Uterus (tissue), 4 donors: Measurements from ENCODE around the gene PDE6D. TPM values are rescaled to one million over a fixed set of nuclear protein-coding genes. Genes with fewer than 3 reads are reported as not detected.

Experiments used
- DNase-seq, 2 donors: peaks; one replicate each; pipeline ENCODE4 v3.0.0-alpha.2; 2019 to 2020
- H3K27ac ChIP-seq, 2 donors: fragments of 200-600 bp; sonication (generic); 1 replicate in 1 of 2; 2 replicates in 1 of 2; pipeline ENCODE4 v1.5.1; 2016 to 2018
- H3K27me3 ChIP-seq, 2 donors: fragments of 200-600 bp; sonication (generic); one replicate each; pipeline ENCODE4 v1.5.1; 2018 to 2019; ENCODE audit warnings: control low read depth in 1 of 2
- H3K36me3 ChIP-seq, 2 donors: fragments of 200-600 bp; sonication (generic); one replicate each; pipeline ENCODE4 v1.5.1; 2019; ENCODE audit warnings: control low read depth in 1 of 2
- H3K4me1 ChIP-seq, 2 donors: fragments of 200-600 bp; sonication (generic); one replicate each; pipeline ENCODE4 v1.5.1; 2018 to 2019; ENCODE audit warnings: control low read depth in 1 of 2
- H3K4me3 ChIP-seq, 2 donors: fragments of 200-600 bp; sonication (generic); 1 replicate in 1 of 2; 2 replicates in 1 of 2; pipeline ENCODE4 v1.5.1; 2018 to 2019; ENCODE audit warnings: mild to moderate bottlenecking in 1 of 2
- H3K9me3 ChIP-seq, 2 donors: fragments of 200-600 bp; sonication (generic); one replicate each; pipeline ENCODE4 v1.5.1; 2019; ENCODE audit warnings: control low read depth in 1 of 2
- CTCF ChIP-seq, 4 experiments: fragments of 200-600 bp in 2 of 4; fragments of 450-650 bp in 2 of 4; sonication (generic) in 2 of 4; IDR thresholded peaks; one replicate each; pipeline ENCODE4 v1.5.1; 2016 to 2019; ENCODE audit warnings: antibody characterized with exemption in 4 of 4, mild to moderate bottlenecking in 2 of 4, moderate library complexity in 1 of 4
- POLR2A ChIP-seq, 2 donors: fragments of 450-650 bp; IDR thresholded peaks; one replicate each; pipeline ENCODE4 v1.6.1; 2016; ENCODE audit warnings: antibody characterized with exemption in 2 of 2, mild to moderate bottlenecking in 1 of 2, moderate library complexity in 1 of 2
- intact Hi-C: fragments of 100-400 bp; cut with DNase I; formaldehyde crosslinking; loops from one replicate; pipeline ENCODE4 v1.15.1; 2023; ENCODE audit warnings: low total_unique reads
- total RNA-seq, 4 donors: library from RNA; depleted of rRNA in 3 of 4; stranded (reverse); fragments of >200 nt in 3 of 4; gene quantifications; one replicate each; pipeline versions ENCODE4 v1.1.0 to v1.2.4, GENCODE V29; 2014 to 2023
- donor health status: DM: yes; HTN: yes; CAD: no.

Gene PDE6D
- total RNA-seq, 4 donors from 2014 or later: 23.5 to 140 (median 43.6) TPM

GRCh38 chr2:231686192-231687100 is 94.6 kb downstream of the PDE6D start:
- H3K27me3 ChIP-seq: no peaks in the 10 kb centered on the region
- no peak overlapping the region for H3K27ac ChIP-seq
- no peak for TF ChIP-seq CTCF (IDR thresholded peaks at IDR 0.05)
- TF ChIP-seq POLR2A (IDR thresholded peaks at IDR 0.05): no peak
- H3K4me1 ChIP-seq: no peaks in the 10 kb centered on the region
- intact Hi-C loops: no loop called here
- H3K36me3 ChIP-seq: no peaks in the 10 kb centered on the region
- DNase-seq: no peak
- no peaks in the 10 kb centered on the region for H3K9me3 ChIP-seq
- no peak overlapping the region for H3K4me3 ChIP-seq

GRCh38 chr2:231685349-231686191 is 95.5 kb downstream of the PDE6D start:
- H3K27me3 ChIP-seq: no peaks in the 10 kb centered on the region
- TF ChIP-seq CTCF (IDR thresholded peaks at IDR 0.05) (no peak), POLR2A (IDR thresholded peaks at IDR 0.05) (no peak)
- no peak overlapping the region for H3K4me3 ChIP-seq
- no peaks in the 10 kb centered on the region for H3K4me1 ChIP-seq
- H3K27ac ChIP-seq: no peak overlapping the region
- H3K9me3 ChIP-seq: no peaks in the 10 kb centered on the region
- intact Hi-C loops: no loop called here
- no peaks in the 10 kb centered on the region for H3K36me3 ChIP-seq
- DNase-seq: no peak

- H3K27me3 ChIP-seq: no peaks in the 10 kb centered on the region
- intact Hi-C loops: no loop called here
- no peak for TF ChIP-seq CTCF (IDR thresholded peaks at IDR 0.05)
- no peak for TF ChIP-seq POLR2A (IDR thresholded peaks at IDR 0.05)
- H3K4me3 ChIP-seq: no peak overlapping the region
- DNase-seq: no peak
- H3K36me3 ChIP-seq: no peaks in the 10 kb centered on the region
- H3K9me3 ChIP-seq: no peaks in the 10 kb centered on the region
- H3K27ac ChIP-seq: no peak overlapping the region
- no peaks in the 10 kb centered on the region for H3K4me1 ChIP-seq
Observed at GRCh38 chr2:231684314-231685223, 96.5 kb downstream of the PDE6D start.

- TF ChIP-seq POLR2A (IDR thresholded peaks at IDR 0.05) (no peak), CTCF (IDR thresholded peaks at IDR 0.05) (no peak)
- intact Hi-C loops: no loop called here
- Histone ChIP-seq H3K27ac (no peak overlapping the region), H3K36me3 (no peaks in the 10 kb centered on the region), H3K4me1 (no peaks in the 10 kb centered on the region), H3K9me3 (no peaks in the 10 kb centered on the region), H3K27me3 (no peaks in the 10 kb centered on the region), H3K4me3 (no peak overlapping the region)
- DNase-seq: no peak
Observed at GRCh38 chr2:231683292-231684235, 97.5 kb downstream of the PDE6D start.
